ENCODE results near the gene DAG1.

DAG1 gene

GRCh38 chr3:49513494-49514124, 43.5 kb downstream of the DAG1 start:
- DNase-seq (ENCODE audit: low read depth), result no peak
- no peak overlapping the region for H3K4me3 ChIP-seq (ENCODE audit: low read length)
- TF ChIP-seq CTCF (conservative IDR thresholded peaks at IDR 0.05; ENCODE audit: low read length), result no peak

- H3K4me3 ChIP-seq (ENCODE audit: low read length), result no peak overlapping the region
- no peak for TF ChIP-seq CTCF (conservative IDR thresholded peaks at IDR 0.05; ENCODE audit: low read length)
- no peak for DNase-seq (ENCODE audit: low read depth)
These were observed 47.9 kb downstream of the DAG1 start for GRCh38 chr3:49518016-49518415.

- DNase-seq (ENCODE audit: low read depth), result no peak
- no peak for TF ChIP-seq CTCF (conservative IDR thresholded peaks at IDR 0.05; ENCODE audit: low read length)
- no peak overlapping the region for H3K4me3 ChIP-seq (ENCODE audit: low read length)
These were observed 48.4 kb downstream of the DAG1 start for GRCh38 chr3:49518441-49518840.

- TF ChIP-seq CTCF (conservative IDR thresholded peaks at IDR 0.05; ENCODE audit: low read length), result no peak
- H3K4me3 ChIP-seq (ENCODE audit: low read length), result no peak overlapping the region
- no peak for DNase-seq (ENCODE audit: low read depth)
These were observed 49.2 kb downstream of the DAG1 start for GRCh38 chr3:49519296-49519695.

- TF ChIP-seq CTCF (conservative IDR thresholded peaks at IDR 0.05; ENCODE audit: low read length), result no peak
- no peak overlapping the region for H3K4me3 ChIP-seq (ENCODE audit: low read length)
- no peak for DNase-seq (ENCODE audit: low read depth)
These were observed 49.9 kb downstream of the DAG1 start for GRCh38 chr3:49519916-49520385.

GRCh38 chr3:49523756-49524747, 54.0 kb downstream of the DAG1 start:
- TF ChIP-seq CTCF (conservative IDR thresholded peaks at IDR 0.05; ENCODE audit: low read length), result no peak
- no peak overlapping the region for H3K4me3 ChIP-seq (ENCODE audit: low read length)
- DNase-seq (ENCODE audit: low read depth), result no peak
